OCI-M1 (cell line): ENCODE data around the gene PML.

ENCODE experiments used
- DNase-seq: peaks from one replicate; lab custom pipeline; 2025; lab: John Stamatoyannopoulos, UW

The PML gene, protein sequence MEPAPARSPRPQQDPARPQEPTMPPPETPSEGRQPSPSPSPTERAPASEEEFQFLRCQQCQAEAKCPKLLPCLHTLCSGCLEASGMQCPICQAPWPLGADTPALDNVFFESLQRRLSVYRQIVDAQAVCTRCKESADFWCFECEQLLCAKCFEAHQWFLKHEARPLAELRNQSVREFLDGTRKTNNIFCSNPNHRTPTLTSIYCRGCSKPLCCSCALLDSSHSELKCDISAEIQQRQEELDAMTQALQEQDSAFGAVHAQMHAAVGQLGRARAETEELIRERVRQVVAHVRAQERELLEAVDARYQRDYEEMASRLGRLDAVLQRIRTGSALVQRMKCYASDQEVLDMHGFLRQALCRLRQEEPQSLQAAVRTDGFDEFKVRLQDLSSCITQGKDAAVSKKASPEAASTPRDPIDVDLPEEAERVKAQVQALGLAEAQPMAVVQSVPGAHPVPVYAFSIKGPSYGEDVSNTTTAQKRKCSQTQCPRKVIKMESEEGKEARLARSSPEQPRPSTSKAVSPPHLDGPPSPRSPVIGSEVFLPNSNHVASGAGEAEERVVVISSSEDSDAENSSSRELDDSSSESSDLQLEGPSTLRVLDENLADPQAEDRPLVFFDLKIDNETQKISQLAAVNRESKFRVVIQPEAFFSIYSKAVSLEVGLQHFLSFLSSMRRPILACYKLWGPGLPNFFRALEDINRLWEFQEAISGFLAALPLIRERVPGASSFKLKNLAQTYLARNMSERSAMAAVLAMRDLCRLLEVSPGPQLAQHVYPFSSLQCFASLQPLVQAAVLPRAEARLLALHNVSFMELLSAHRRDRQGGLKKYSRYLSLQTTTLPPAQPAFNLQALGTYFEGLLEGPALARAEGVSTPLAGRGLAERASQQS

DNA sequence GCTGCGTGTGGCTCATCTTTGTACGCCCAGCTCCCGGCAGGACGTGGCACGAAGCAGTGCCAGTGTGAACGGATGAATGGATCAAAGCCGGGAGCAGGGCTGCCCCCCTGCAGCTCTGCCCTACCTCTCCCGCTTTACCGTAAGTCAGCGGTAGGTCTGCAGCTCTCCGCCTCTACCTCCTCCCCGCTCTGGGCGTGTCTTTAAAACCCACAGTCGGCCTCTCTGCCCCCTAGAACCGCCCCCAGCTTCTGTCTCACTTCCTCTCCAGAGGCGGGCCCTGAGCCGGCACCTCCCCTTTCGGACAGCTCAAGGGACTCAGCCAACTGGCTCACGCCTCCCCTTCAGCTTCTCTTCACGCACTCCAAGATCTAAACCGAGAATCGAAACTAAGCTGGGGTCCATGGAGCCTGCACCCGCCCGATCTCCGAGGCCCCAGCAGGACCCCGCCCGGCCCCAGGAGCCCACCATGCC lies at the start of gene PML:
Gene PML, plus strand, starts transcription at position 304 of the 471 bp plus-strand sequence. Its CDS starts 97 bp downstream, at position 401.
- DNase-seq: peak; percentile 98

DNA sequence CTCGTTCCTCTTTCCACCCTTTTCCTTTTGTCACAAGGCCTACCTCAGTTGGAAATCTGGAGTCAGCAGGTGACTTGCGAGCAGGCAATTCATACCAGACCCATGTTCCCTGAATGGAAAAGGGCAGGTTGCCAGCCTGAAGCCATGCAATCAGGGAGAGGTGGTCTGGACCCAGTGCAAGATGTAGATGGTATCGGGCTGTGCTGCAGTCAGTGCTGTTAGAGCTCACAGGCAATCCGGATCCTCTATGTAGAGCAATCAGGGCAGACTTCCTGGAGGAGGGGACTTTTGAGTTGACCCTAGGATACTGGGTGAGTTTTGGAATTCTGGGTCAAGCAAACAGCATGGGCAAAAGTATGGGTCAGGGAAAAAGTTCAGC lies 49.4 kb upstream of the PML start:
- DNase-seq: no peak

DNA sequence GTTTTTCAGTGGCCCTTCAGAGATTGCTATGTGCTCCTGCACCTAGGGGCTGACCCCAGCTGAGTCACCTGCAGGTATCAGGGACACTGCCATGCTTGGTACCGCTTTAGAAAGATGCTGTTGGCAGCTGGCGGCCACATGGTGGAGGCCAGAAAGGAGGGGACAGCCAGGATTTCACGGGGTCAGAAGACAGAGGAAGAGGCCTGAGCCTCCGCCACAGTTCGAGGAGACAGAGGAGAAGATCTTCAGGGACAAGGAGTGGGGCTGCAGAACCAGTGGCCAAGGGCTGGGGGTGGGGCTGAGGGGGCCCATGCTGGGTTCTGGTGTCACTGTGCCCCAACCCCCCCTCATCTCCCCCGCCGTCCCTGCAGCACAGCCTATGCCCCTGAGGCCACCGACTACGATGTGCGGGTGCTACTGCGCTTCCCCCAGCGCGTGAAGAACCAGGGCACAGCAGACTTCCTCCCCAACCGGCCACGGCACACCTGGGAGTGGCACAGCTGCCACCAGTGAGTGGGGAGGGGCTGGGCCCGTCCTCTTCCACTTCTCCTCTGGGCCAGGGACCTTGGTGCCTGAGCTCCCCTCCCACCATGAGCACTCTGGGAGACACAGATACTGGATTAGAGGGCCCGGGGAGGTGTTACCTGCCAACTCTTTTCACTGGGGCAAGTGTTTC lies 48.3 kb upstream of the PML start:
- no peak for DNase-seq

DNA sequence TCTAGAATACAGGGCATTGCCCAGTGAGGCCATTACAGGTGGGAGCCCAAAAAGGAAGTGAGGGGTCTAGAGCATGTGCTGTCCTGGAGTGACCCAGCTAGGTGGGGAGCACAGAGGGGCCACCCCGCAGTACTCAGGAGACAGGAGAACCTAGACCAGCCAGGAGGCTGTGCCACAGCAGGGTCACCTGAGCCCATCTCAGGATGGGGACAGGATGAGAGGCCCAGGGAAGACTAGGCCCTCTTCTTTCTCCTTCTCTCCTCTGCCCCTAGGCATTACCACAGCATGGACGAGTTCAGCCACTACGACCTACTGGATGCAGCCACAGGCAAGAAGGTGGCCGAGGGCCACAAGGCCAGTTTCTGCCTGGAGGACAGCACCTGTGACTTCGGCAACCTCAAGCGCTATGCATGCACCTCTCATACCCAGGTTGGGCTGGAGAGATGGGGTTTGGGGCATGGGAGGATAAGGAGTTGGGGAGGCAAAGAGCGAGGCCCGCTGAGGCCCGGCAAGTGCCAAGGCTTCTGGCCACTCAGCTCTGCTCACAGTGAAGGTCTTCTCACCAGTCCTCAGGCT lies 47.6 kb upstream of the PML start:
- DNase-seq: no peak

DNA sequence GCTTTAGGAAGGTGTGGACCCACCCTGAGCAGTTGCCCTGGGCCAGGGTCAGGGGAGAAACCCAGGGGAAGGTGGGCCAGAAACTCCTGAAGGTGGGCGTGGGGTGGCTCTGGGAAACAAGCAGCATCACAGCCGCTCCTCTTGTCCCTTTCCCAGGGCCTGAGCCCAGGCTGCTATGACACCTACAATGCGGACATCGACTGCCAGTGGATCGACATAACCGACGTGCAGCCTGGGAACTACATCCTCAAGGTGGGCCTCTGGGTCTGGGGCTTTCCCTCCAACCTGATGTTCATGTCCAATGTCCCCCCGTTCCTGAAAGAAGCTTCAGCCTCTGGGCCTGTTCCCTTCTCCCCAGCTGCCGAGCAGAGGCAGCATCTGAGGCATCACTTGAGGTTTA lies 46.9 kb upstream of the PML start:
- DNase-seq: no peak

DNA sequence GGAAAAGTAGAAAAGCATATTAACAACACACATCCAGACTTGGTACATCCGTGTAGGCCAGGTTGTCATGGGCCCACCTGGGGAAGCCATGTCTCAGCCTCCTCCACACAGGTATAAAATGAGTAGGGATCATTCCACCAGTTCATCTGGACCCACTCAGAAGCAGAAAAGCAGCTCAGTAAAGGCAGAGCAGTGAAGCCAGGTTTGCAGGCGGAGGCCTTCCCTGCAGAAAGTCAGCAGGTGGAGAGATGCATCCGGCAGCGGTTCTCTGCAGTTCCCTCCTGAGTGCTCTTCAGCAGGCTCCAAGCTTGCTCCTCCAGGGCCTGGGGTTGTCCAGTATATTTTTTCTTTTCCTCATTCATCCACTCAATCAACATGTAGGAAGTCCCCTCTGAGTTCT lies 46.1 kb upstream of the PML start:
- no peak for DNase-seq

DNA sequence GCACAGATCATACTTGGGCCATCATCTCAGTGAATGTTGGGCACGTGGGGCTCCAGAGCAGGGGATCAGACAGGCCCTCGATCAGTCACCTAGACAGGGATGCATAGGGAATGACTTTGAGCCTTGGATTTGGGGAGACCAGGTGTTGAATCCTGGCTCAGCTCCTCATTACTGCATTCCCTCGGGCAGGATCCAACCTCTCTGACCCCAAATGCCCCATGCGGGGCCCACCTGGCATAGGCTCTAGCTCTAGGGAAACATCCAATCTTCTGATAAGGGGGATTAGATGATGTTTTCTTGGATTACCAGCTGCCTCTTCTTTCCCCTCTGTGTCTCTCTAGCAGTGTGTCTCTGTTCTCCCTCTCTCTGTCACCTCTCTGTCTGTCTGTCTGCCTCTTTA lies 45.5 kb upstream of the PML start:
- DNase-seq: no peak

DNA sequence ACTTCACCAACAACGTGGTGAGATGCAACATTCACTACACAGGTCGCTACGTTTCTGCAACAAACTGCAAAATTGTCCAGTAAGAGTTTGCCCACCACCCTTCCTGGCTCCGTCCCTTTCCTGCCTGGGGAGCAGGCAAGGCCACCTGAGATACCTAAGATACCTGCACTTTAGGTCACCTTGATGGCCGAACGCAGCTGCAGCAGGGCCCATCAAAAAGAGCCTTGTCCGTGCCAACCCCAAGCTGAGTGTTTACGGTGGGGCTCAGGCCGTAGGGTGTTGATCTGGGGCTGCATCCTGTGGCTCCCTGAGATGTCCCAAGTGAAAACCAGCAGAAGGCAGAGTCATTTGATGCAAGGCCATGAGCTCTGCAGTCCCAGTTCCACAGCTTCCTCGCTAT lies 45.0 kb upstream of the PML start:
- no peak for DNase-seq

DNA sequence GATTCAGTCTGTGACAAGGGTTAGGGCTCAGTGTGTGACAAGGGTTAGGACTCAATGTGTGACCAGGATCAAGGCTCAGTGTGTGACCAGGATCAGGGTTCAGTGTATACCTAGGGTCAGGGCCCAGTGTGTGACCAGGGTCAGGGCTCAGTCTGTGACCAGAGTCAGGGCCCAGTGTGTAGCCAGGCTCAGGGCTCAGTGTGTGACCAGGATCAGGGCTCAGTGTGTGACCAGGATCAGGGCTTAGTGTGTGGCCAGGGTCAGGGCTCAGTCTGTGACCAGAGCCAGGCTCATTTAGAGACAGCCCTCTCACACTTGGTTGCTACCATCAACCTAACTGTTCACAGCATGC lies 44.1 kb upstream of the PML start:
- DNase-seq: no peak

DNA sequence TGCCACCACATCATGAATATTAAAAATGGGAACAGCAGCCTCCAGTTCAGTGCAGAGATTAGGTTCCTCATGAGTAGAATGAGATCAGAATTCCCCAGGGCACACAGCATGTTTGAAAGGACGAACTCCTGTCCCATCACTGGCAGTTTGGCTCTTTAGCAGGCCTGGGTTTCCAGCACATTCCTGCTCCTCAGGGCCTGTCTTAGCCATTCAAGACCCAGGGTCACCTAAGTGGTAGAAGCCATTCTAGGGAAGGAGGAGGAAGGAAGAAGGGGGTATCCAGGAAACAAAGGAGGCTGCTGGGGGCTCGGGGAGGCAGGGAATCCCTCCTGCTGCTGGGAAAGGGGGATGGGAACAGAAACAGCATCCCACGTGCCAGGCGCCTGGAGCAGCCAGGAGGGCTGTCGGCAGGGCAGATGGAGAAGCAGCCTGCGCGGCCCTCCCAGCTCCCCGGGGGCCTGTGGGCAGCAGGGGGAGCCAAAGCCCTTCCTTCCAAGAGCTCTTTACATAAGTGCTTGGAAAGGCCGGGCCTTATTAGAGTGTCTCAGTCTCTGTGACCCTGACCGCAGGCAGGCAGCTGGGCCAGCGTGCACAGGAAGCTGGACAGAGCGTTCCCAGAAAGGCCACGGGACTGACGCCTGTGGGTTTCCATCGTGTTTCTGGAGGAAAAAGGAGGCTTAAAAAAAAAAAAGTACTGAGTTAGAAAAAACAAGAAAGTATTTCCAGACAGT lies 43.5 kb upstream of the PML start:
- peak; percentile 93 for DNase-seq

DNA sequence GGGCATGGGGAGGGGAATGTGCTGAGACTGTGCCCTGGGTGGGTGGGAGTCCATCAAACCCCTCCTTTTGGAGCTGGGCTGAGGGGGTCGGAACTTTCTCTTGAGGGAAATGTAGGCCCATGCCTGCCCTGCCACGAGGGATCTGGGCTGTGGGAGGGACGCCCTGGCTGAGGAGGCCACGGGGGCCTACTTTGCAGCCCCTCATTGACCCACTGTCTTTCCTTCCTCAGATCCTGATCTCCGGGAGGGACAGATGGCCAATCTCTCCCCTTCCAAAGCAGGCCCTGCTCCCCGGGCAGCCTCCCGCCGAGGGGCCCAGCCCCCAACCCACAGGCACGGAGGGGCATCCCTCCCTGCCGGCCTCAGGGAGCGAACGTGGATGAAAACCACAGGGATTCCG lies 42.9 kb upstream of the PML start:
- no peak for DNase-seq

DNA sequence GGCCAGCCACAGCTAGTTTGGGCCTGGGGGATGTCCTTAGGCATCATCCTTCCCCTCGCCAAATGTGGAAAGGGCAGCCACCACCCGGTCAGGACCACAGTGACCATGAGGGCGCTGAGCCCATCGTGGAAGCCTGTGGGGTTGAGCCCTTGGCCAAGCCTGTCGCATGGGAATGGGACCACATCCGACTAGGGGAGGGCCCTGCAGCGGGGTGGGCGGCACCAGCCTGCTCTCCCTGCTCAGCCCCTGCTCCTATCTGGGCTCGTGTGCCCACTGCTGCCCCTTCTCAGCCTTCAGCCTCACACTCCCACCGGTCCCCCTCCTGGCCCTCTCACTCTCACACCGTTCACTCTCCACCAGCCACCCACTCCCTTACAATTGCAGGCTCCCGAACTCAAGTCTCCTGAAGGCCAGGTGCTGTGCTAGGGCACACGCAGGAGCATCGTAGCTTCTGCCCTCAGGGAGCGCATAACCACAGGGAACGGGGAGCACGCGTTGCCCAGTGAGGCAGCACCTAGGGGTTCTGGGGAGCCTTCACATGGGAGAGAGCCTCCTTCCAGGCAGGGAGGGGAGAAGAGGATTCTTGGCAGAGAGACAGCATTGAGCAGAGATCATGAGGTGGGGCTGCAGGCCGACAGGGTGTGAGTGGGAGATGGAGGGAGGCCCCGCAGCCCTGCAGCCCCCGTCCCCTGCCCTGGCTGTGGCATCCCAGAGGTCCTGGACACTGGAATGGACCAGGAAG lies 42.2 kb upstream of the PML start:
- DNase-seq: no peak

DNA sequence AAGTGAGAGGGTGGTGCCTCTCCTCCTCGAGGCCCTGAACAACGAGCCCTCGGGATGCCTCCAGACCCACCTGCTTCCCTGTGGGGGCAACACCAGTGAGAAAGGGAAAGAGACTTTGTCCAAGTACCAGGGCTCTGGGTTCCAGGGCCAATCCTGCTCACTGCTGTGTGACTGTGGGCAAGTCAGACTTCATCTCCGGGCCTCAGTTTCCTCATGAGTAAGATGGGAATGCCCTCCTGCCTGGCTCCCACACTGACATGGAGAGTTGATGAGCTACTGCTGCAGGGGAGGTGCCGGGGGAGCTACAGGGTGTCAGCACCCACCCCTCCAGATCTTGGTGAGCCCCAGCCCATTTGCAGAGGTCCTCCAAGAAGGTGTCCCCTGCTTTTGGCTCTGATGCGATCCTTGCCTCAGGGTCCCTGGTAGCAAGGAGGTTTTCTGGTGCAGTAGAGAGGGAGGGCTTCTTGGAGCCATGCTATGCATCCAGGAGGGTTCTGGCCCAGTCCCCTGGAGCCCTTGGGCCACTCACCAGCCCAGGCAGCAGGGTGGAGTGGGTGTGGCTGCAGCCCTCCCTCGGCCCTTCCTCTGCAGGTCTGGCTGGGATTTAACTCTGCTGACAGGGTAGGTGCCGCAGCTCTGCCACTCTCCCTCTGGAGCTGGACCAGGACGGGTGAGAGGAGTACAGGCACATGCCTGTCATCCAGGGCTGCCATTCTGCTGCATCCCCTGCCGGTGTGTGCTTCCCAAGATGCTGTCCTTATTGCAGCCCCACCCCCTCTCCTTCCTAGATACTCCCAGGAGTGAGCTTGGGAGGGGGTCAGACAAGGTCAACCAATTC lies 41.4 kb upstream of the PML start:
- no peak for DNase-seq

DNA sequence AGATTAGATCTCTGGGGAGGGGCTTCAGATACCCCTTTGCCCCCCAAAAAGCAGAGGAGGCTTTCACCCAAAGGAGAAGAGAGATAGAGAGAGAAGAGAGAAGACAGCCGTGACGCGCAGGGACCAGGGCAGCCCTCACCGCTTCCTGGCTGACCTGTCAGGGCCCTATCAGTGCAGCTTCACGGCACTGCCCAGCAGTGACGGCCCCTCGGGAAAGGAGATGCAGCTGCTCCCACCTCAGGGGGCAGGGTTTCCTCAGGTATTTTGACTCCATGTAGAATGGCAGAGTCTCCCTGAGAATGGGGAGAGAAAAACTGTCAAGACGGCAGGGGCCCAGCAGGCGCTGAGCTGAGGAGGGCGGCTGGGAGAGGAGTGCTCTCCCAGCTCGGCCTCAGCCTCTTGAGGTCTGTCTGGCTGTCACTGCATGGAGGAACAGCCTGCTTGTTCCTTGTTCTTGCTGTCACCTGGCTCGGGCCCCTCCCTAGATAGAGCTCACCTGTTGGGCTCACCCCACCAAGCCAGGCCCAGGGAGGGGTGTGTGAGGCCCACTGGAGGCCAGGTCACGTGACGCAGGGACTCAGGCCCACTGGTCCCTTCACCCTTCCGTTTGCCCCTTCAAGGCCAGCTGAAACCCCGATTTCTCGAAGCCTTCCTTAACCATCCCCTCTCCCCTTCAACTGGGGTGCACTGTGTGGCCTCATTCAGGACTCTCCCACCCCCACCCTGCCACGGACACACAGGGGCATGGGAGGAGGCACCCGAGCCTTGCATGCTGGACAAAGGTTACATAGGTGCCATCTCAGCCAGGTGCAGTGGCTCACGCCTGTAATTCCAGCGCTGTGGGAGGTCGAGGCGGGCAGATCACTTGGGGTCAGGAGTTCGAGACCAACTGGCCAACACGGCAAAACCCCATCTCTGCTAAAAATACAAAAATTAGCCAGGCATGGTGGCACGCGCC lies 40.0 kb upstream of the PML start:
- no peak for DNase-seq

DNA sequence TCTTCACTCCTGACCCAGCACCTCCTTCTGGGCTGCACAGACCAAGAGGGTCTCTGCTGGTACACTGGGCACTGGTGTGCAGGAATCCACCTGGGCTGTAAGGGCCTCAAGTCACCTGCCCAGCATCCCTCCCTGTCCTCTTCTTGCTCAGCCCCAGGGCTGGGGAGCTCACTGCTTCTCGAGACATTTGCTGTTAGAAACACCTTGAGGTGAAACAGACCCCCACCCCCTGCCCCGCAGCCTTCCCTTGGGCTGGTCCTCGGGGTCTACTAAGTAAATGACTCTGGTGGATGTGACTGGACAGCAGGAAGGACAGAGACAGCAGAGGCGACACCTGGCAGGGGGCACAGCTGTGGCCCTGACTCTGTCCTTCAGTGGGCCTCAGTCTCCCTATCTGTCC lies 39.2 kb upstream of the PML start:
- no peak for DNase-seq

DNA sequence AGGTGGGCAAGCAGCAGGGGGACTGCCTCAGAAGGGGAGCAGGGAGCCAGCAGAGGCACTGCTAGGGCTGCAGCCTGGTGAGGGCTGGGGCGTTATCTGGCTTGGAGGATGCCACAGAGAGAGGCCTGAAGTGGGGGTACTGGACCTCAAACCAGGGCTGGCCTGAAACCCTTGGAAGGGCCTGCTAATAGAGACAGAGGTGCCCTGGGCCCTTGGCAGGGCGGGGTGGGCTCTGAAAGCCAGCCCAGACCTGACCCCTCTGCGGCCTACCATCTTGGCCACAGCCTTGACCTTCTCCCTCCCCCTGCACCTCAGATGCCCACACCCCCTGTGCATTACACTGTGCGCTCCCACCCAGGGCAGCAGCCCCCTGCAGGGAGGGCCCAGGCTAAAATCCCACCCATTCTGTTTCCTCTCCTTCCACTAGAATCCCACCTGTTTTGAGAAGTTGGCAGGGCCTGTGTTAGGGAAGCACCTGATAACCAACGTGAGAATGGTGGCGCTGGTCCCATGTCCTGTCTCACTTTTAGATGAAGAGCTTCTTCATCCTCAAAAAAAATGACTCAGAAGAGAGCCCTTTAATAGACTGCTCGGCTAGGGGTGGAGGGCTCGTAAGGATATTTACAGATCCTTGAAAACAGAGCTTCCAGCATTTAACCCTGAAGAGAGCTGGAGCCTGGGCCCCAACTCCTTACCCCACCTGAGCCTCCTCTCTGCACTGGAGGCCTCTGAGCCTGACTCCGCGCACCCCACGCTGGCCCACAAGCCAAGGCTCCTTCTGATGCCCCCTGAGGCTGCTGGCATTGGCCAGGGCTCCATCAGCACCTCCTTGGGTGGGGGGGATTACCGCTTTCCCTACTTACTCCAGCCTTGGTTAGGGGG lies 38.4 kb upstream of the PML start:
- no peak for DNase-seq

DNA sequence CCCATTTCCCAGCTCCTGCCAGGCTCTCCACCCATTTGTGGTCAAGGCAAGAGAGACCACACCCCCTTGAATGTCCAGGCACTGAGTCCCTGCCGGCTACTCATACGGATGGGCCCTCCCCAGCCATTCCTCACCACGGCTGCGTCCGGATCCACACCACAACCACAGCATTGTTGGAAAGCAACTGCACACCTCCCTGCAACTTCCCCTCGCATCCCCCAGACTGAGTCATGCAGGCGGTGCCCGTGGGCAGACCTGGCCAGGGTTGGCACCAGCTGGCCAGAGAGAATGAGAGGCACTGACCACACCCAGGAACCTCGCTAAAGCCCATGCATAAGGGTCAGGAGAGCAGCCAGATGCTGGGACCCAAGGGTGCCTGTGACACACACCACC lies 37.8 kb upstream of the PML start:
- DNase-seq: no peak

DNA sequence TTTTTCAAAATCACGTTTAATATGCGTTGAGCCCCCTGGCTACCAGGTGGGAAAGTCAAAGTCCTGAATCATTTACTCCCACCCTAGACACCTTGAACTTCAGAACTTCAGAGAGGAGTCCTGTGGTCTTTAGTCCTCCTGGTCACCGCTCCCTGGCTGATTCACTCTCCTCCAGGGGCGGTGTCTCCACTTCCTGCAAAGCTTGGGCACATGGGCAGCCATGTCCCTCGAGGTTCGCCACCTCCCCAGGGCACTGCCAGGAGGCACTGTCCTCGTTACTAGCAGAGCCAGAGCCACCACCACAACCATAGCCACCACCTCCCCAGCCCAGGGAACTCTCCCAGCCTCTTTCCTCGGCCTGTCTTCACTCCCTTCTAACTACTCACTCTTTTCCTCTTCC lies 37.2 kb upstream of the PML start:
- no peak for DNase-seq
